Activated naive CD8-positive, alpha-beta T cell treated with anti-CD3 and anti-CD28 coated beads, Interleukin-2, amount 50 U/mL, for 16 hours (primary cell): ENCODE measurements around the gene SLC32A1.

ENCODE experiments used
- DNase-seq: peaks from one replicate; pipeline ENCODE4 v3.0.0-alpha.2; 2020; ENCODE audit warnings: low read depth, low spot score

The SLC32A1 gene

DNA sequence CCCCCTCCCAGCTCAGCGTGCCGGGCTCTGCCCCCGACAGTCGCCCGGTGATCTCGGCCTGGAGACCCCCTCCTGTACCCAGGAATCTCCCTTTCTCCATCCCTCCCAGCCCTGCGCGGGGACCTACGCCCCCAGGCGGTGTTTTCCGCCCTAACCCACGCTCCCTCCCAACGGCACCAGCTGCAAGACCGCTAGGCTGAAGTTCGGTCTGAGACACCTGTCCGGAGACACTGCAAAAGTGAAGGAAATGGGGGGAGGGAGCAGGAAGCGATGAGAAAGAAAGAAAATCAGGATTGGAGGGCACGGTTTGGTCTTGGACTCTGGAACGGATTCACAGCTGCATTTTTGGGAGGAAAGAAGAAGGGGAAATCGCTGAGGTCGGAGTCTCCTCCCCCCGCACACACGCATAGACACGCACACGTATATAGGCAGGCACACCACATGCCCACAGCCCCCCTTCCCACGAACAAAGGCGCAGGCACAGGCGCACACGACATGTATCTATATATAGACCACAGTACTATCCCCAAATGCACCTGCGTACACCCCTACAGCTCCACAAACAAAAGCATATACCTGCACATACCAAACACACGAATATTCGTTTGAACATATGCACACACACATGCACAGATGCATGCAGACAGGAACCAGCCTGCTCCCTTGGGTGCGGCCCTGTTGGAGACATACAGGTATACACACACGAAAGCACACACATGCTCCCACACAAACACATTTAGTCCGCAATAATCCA, 1.0 kb downstream of the SLC32A1 start:
- no peak for DNase-seq

GRCh38 chr20:38725931-38726803, 1.9 kb downstream of the SLC32A1 start:
- no peak for DNase-seq

DNA sequence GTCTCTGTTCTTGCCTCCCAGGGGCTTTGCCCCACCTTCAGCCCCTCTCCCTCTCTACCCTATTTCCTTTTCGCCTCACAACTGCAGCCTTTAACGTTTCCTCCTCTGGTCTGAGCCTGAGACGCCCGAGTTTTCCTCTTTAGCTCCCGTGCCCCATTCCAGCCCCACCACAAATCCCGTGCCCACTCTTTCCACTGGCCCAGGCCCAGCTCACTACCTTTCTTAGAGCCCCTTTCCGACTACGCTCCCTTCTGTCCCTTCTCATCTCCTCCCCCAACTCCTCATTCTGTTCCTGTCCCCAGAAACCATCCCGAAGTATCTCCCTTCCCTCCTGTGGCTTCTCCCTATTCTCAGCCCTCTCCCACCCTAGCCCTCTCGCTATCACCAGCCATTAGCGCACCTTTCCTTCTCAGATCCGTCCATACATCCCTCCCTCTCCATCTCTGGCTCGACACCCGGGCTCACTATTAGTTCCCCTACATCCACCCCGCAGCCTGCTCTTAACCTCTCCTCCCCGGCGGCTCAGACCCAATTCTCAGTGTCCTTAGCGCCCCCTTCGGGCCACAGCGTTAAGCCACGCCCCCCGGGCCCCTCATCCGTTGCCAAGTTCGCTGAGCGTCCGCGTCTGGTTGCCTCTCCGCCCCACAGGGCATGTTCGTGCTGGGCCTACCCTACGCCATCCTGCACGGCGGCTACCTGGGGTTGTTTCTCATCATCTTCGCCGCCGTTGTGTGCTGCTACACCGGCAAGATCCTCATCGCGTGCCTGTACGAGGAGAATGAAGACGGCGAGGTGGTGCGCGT, 2.7 kb downstream of the SLC32A1 start:
- DNase-seq, result peak; percentile 25

- no peak for DNase-seq
Measured at GRCh38 chr20:38727607-38728190, 3.4 kb downstream of the SLC32A1 start.

GRCh38 chr20:38728191-38728781, 4.0 kb downstream of the SLC32A1 start:
- DNase-seq, result no peak

DNA sequence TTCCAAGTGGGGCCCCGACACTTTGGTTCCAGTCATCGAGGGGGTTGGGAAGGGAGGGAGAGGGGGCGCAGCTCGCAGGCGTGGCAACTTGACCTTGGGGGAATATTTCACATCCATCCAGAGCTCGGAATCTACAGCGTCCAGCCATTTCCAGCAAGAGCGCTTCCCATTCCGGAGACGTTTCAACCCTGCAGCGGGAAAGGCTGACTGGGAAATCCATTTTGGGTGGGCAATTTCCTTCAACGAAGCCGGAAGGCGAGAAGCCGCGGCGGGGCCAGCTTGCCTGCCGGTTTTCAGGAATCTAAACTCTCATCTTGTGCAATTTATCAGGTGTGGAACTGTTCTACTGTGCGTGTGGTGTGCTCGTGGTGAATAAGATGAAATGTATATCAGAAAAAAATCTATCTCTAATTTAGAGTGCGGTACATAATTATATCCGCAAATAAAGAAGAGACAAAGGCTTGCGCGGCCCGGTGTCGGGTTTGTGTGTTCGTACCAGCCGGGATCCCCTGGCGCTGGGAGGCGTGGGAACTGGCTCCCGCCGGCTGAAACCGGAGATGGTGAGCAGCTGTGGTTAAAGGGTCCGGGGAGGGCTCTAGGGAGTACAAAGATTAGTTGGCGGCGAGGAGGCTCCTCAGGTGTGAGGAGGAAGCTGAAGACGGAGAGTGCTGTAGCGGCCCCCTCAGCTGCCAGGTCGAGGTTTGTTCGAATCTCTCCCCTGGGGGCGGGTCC, 4.8 kb downstream of the SLC32A1 start:
- no peak for DNase-seq

DNA sequence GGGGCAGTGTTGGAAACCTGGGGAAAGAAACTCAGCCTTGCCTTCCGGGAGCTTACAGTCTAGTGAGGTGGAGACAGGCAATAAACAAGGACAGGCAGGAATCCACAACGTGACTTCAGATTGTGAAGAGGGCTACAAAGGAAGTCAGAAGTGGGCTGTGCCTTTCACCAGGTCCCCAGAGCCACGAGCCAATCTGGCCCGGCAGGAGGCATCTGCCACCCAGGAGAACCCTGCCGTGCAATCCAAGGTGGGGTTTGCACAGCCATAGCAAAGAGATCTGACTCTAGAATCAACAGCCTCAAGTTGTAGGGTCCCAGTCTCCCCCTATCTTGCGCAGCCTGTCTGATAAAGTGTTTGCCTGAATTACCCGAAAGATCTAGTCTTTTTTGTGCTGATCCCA, 5.5 kb downstream of the SLC32A1 start:
- DNase-seq, result no peak

DNA sequence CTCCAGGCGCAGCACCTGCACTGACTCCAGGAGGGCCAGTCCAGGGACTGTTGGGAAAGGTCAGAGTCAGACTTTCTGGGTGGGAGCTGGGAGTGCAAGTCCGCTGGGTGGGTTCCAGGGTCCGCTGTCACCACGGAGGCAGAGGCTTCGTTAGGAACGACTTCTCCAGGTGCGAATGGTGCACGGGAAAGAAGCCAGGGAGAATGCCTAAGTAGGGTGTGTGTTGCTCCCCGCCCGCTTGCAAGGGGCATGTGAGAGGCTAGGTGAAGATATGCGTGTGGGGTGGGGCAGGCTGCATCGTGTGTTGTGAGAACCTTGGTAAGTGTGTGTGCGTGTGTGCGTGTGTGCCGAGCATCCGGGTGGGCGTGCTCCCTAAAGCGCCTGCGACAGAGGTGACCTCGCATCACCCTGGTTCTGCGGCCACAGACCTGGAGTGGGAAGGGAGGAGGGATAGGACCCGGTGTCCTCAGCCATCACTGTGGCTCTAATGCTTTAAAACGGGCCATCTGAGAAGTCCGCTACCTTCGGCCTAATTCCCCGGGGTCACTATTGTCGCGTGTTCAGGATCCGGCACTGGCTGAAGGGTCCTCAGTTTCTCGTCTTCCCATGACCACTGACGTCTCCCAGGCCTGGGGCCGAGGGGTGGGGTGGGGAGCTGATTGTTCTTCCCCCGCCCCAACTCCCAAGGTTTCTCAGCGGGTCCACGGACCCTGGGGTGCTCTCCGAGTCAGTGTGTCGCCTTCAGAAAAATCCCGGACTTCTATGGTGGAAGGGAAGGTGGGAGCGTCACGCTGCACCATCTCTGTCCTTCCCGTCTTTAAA, 6.1 kb downstream of the SLC32A1 start:
- DNase-seq, result no peak

DNA sequence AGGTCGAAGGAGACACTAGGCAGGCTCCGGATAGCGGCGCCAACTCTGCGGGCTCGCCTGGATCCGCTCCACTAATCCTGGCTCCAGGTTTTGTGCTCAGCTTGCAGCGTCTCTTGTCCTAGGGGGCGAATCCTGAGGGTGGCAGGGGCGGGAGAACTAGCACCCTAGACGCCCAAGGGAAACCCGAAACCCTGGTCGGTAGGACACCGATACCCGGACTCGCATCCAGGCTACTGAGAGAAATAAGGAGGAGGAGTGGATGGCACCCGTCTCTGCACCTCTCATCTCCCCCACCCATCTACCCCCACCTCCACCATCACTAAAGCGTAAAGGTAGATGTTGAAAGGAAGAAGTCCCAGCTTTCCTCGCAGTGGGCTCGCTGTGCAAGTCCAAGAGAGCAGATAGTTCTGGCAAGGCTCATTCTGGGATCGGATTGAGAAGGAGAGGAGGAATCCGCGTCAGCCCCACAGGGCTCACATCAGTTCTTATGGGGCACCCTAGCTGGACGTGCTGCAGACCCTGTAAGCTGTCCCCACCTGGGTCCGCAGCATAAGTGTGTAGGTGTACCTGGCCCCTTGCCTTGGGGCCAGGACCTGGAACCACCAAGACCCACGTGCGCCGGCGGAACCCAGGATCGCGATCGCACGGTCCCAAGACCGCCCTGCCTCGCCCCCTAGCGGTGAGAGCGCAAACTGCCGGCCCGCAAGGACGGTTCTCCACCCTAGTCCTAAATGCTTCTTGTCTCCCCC, 6.9 kb downstream of the SLC32A1 start:
- DNase-seq, result peak; percentile 38

- no peak for DNase-seq
Measured at GRCh38 chr20:38731738-38732113, 7.4 kb downstream of the SLC32A1 start.

DNA sequence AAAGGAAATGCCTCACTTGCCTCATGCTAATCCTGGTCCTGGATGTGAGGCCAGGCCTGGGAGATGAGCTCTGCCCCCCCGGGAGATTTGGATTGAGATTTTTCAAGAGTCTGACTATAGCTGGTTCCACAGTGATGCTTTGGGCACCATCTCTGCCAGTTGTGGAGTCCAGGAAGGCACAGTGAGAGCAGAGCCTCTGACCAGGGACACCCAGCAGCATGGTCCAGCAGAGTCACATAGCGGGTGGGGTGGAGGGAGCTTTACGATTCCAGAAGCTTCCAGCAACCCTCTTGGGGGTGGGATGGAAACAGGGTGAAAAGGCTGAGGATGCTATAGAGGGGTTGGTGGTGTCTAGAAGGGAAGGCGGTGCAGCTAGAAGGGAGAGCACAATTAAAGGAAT, 8.7 kb downstream of the SLC32A1 start:
- no peak for DNase-seq

DNA sequence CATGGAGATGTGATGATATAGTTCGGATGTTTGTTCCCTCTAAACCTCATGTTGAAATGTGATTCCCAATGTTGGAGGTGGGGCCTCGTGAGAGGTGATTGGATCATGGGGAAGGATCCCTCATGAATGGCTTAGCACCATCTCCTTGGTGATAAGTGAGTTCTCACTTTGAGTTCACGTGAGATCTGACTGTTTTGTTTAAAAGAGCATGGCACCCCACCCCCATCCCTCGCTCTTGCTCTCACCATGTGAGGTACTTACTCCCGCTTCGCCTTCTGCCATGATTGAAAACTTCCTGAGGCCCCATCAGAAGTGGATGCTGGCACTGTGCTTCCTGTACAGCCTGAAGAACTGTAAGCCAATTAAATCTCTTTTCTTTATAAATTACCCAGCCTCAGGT, 10.9 kb downstream of the SLC32A1 start:
- DNase-seq, result no peak

- DNase-seq, result no peak
Measured at GRCh38 chr20:38737887-38738286, 13.6 kb downstream of the SLC32A1 start.

DNA sequence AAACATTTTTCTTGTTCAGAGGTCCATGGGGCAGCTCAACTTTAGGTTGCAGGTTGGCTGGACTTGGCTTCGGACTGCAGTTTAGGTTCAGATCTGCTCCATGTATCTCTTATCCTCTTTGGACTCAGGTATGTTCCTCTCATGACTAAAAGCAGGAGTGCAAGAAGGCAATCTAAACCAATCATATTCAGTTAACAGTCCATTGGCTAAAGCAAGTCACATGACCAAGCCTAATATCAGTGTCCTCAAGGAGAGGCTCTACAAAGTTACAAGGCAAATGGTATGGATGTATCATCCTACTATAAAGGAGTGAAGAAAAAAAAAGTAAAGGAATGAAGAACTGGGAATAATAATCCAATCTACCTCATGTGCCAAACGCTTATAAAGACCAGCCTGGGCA, 21.5 kb downstream of the SLC32A1 start:
- no peak for DNase-seq

DNA sequence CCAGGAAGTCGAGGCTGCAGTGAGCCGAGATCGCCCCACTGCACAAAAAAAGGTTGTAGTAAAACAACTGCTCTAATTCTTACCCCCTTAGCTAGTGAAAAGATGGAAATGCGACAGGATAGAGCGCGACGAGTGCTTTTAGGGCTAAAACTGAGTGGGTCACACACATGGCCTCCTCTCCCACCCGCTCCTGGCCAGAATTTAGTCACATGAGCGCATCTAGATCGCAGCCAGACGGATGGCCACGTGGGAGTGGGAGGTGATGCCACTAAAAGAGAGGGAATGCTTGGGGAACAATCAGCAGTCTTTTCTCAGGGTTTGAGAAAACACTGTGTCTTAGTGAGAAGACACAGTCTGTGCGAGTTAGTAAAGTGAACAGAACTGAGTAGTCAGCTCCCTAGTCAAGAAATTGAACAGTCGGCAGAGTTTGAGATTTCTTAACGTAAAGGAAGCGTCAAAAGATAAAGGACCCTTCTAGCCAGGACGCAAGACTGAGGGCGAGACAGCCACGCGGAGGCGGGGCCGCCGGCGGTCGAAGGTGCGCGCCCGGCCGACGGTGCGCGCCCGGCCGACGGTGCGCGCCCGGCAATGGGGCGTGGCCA, 23.3 kb downstream of the SLC32A1 start:
- DNase-seq, result no peak

DNA sequence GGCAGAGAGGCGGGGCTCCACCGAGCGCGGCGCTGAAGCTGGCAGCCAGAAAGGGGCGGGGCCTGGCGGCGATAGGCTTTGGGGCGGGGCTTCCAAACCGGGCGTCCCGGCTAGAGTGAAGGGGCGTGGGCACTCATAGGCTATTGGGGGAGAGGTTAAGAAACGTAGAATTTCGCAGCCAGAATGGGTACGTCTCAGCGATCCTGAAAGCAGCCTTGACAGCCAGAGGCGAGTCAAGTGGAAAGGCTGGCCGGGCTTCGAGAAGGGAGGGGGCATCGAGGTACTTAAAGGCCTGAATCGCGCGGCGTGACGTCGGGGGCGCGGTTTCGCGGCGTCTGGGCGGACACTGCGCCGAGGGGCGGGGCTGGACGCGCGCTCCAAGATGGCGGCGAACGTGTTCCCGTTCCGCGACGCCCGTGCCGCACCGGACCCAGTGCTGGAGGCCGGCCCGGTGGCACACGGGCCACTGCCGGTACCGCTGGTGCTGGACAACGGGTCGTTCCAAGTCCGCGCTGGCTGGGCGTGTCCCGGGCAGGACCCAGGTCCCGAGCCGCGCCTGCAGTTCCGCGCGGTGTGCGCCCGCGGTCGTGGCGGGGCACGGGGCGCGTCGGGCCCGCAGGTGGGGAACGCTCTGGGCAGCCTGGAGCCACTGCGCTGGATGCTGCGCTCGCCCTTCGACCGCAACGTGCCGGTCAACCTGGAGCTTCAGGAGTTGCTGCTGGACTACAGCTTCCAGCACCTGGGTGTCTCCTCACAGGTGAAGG, 24.0 kb downstream of the SLC32A1 start, which contains the start of gene ACTR5:
TSS of gene ACTR5 (plus strand) at position 364 of the 764 bp plus-strand sequence. CDS start at position 383, 19 bp downstream.
- DNase-seq, result peak; percentile 96

- DNase-seq, result peak; percentile 30
Measured at GRCh38 chr20:38748861-38749149, 24.5 kb downstream of the SLC32A1 start.
